Transverse colon (tissue), 4 donors: ENCODE measurements around the gene NELL2. TPM values are rescaled to one million over a fixed set of nuclear protein-coding genes. Genes with fewer than 3 reads are reported as not detected.
"Not testable (repeated sequence)": the region's sequence is repeated elsewhere in the genome, so short reads cannot be mapped to it uniquely, and the experiment has no call there.

Experiments
- DNase-seq: peaks from one replicate; pipeline ENCODE4 v3.0.0-alpha.2; 2019
- H3K27ac ChIP-seq, 4 donors: fragments of 200-600 bp; sonication (generic); 2 replicates each; pipeline ENCODE4 v1.5.1; 2016 to 2018; ENCODE audit warnings: inconsistent platforms in 4 of 4
- H3K27me3 ChIP-seq: fragments of 200-600 bp; sonication (generic); 2 replicates; pipeline ENCODE4 v1.5.1; 2017; ENCODE audit warnings: inconsistent platforms
- H3K36me3 ChIP-seq, 4 donors: fragments of 200-600 bp; sonication (generic); 2 replicates each; pipeline ENCODE4 v1.5.1; 2017 to 2019; ENCODE audit warnings: inconsistent platforms in 4 of 4
- H3K4me1 ChIP-seq, 4 donors: fragments of 200-600 bp; sonication (generic); 2 replicates each; pipeline ENCODE4 v1.5.1; 2017 to 2020; ENCODE audit warnings: inconsistent platforms in 4 of 4
- H3K4me3 ChIP-seq, 4 donors: fragments of 200-600 bp; sonication (generic); 1 replicate in 1 of 4; 2 replicates in 3 of 4; pipeline versions ENCODE4 v1.5.1 to v1.6.1; 2017 to 2019; ENCODE audit warnings: inconsistent platforms in 4 of 4
- H3K9me3 ChIP-seq, 2 donors: fragments of 200-600 bp; sonication (generic); 2 replicates each; pipeline ENCODE4 v1.5.1; 2017 to 2019; ENCODE audit warnings: inconsistent platforms in 2 of 2
- CTCF ChIP-seq, 5 experiments: fragments of 200-600 bp in 3 of 5; fragments of 450-650 bp in 2 of 5; sonication (generic) in 3 of 5; IDR thresholded peaks; 1 replicate in 2 of 5; 2 replicates in 3 of 5; pipeline ENCODE4 v1.5.1; 2016 to 2017; ENCODE audit warnings: antibody characterized with exemption in 5 of 5, inconsistent platforms in 3 of 5, mild to moderate bottlenecking in 2 of 5, moderate library complexity in 1 of 5
- EP300 ChIP-seq: sonication (generic); formaldehyde crosslinking; IDR thresholded peaks from one replicate; pipeline ENCODE4 v1.6.1; 2017; ENCODE audit warnings: antibody characterized with exemption, low read depth
- POLR2A ChIP-seq: fragments of 450-650 bp; IDR thresholded peaks from one replicate; pipeline ENCODE4 v1.6.1; 2016; ENCODE audit warnings: antibody characterized with exemption, mild to moderate bottlenecking, moderate library complexity
- POLR2AphosphoS5 ChIP-seq, 3 donors: sonication (generic); formaldehyde crosslinking; IDR thresholded peaks; one replicate each; pipeline ENCODE4 v1.6.1; 2016; ENCODE audit warnings: antibody characterized with exemption in 3 of 3
- WGBS, 2 donors: methylation state at CpG; one replicate each; pipeline ENCODE4 v1.1.5; 2018; ENCODE audit warnings: low coverage in 1 of 2; 5-methylcytosine and 5-hydroxymethylcytosine counted together
- in situ Hi-C, 4 donors: fragments of 200-750 bp; cut with MboI; loops; one replicate each; pipeline versions ENCODE4 v1.15.0 to v1.15.1; 2017; ENCODE audit warnings: low sequenced_read_pairs in 3 of 4, low pct_ligation_motif_present in 1 of 4, low pct_unique_long_range_greater_than_20kb in 1 of 4
- intact Hi-C: fragments of 100-400 bp; cut with DNase I; formaldehyde crosslinking; loops from one replicate; pipeline ENCODE4 v1.15.1; 2023; ENCODE audit warnings: low total_unique reads
- total RNA-seq, 4 donors: library from RNA; depleted of rRNA; stranded (reverse); fragments of >200 nt; gene quantifications; one replicate each; pipeline ENCODE4 v1.1.0, GENCODE V29; 2016

The NELL2 gene
- total RNA-seq, 4 donors from 2014 or later = 1.4 to 10.5 (median 9.5) TPM

DNA sequence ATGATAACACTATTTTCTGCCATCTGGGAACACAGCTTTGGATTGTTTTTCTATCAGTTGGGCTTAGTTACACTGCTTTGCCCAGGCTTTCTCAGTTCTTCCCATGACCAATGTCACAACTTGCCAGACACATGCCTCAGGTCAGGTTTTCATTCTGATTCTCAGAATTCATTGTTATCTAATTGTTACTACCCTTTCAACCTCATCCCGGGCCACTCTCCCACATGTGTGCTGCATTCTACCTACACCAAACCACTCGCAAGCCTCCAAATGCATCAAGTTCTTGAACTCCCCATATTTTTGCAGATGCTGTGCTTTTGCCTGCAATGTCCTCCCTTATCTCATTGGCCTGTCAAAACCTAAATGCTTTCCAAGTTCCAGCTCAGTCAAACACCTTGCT lies 36.3 kb downstream of the NELL2 start:
- no peaks in the 10 kb centered on the region for H3K36me3 ChIP-seq
- DNase-seq = no peak
- H3K27ac ChIP-seq = no peak overlapping the region
- WGBS, 2 donors = 89 to 100% methylated on average over 2 of the region's 2 CpGs
- intact Hi-C loops (no loop called here), in situ Hi-C loops (no loop called here)
- no peaks in the 10 kb centered on the region for H3K9me3 ChIP-seq
- no peaks in the 10 kb centered on the region for H3K27me3 ChIP-seq
- TF ChIP-seq POLR2A (no peak), CTCF (IDR thresholded peaks at IDR 0.05) (no peak), POLR2AphosphoS5 (IDR thresholded peaks at IDR 0.05) (no peak), EP300 (no peak)
- no peak overlapping the region for H3K4me3 ChIP-seq
- peaks cover 0 to 7% (median 0%) of the 10 kb centered on the region in 4 donors for H3K4me1 ChIP-seq

GRCh38 chr12:44837114-44837755 lies 38.9 kb downstream of the NELL2 start:
- intact Hi-C loops (no loop called here), in situ Hi-C loops (no loop called here)
- Histone ChIP-seq H3K36me3 (no peaks in the 10 kb centered on the region), H3K27me3 (no peaks in the 10 kb centered on the region), H3K27ac (no peak overlapping the region), H3K4me3 (no peak overlapping the region), H3K4me1 (peaks cover 0 to 12% (median 2%) of the 10 kb centered on the region in 4 donors), H3K9me3 (no peaks in the 10 kb centered on the region)
- no peak for DNase-seq
- WGBS, 2 donors = 73 to 80% methylated on average over 1 to 5 of the region's 5 CpGs
- TF ChIP-seq EP300 = no peak
- no peak for TF ChIP-seq POLR2AphosphoS5 (IDR thresholded peaks at IDR 0.05)
- TF ChIP-seq CTCF (IDR thresholded peaks at IDR 0.05) = no peak
- TF ChIP-seq POLR2A = no peak

DNA sequence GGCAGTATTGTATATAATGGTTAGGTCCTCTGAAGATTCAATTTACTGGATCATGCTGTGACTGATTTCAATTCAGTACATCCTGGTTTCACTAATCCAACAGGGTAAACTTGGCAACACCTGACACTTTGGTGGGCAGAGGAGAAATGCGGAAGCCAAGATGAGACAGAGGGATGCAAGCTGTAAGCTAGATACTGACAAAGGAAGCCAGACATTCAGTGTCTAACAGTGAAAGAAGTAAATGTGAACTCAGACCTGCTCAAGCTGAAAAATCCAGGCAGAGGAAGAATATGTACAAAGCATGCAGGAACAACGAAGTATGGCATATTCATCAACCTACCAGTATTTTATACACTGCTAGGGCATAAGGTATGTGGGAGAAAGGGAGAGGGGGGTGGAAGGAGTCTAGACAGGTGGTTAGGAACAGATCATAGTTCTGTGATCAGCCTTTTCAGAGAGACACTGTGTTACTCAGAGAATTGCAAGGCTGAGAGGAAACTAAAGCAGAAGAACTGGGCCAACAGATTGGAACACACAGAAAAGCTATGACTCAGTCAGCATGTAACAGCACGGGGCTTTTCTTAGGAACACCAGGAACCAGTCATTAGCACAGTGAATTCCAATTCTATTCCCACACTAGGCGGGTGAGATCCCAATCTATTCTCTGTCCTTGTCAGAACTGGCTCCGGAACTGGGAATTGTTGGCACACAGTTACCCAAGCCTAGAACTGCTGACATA lies 40.3 kb downstream of the NELL2 start:
- in situ Hi-C loops = no loop called here
- no peak overlapping the region for H3K4me3 ChIP-seq
- no peaks in the 10 kb centered on the region for H3K9me3 ChIP-seq
- whole genome bisulfite sequencing, 2 donors = 65 to 81% methylated on average over 3 to 5 of the region's 5 CpGs
- TF ChIP-seq POLR2AphosphoS5 (IDR thresholded peaks at IDR 0.05) = no peak
- TF ChIP-seq CTCF (IDR thresholded peaks at IDR 0.05) = no peak
- no peak for TF ChIP-seq EP300
- TF ChIP-seq POLR2A = no peak
- no peaks in the 10 kb centered on the region for H3K36me3 ChIP-seq
- peaks cover 0 to 12% (median 2%) of the 10 kb centered on the region in 4 donors for H3K4me1 ChIP-seq
- no peak for DNase-seq
- peak overlapping the region in 2 of 4 donors; percentile 20 to 67 for H3K27ac ChIP-seq
- no peaks in the 10 kb centered on the region for H3K27me3 ChIP-seq
- intact Hi-C loops = no loop called here

- peak; percentile 71 for DNase-seq
- in situ Hi-C loops, H3K36me3 ChIP-seq, H3K9me3 ChIP-seq, H3K4me3 ChIP-seq, intact Hi-C loops, H3K27me3 ChIP-seq: not testable (repeated sequence)
- peak overlapping the region in 2 of 4 donors; percentile 20 to 67 for H3K27ac ChIP-seq
- 53% methylated on average over 6 of the region's 7 CpGs; no CpG with 5 or more reads in 1 of the 2 donors for WGBS, 2 donors
- peaks cover 0 to 12% (median 2%) of the 10 kb centered on the region in 4 donors for H3K4me1 ChIP-seq
Observed at GRCh38 chr12:44834996-44835395, 41.1 kb downstream of the NELL2 start.
